NCI-H345 (cell line): Measurements from ENCODE around the gene MYL9.

Experiments used
- DNase-seq: peaks from one replicate; lab custom pipeline; 2025; lab: John Stamatoyannopoulos, UW

MYL9 gene

GRCh38 chr20:36582821-36583220 lies 41.5 kb downstream of the MYL9 start:
- no peak for DNase-seq

DNA sequence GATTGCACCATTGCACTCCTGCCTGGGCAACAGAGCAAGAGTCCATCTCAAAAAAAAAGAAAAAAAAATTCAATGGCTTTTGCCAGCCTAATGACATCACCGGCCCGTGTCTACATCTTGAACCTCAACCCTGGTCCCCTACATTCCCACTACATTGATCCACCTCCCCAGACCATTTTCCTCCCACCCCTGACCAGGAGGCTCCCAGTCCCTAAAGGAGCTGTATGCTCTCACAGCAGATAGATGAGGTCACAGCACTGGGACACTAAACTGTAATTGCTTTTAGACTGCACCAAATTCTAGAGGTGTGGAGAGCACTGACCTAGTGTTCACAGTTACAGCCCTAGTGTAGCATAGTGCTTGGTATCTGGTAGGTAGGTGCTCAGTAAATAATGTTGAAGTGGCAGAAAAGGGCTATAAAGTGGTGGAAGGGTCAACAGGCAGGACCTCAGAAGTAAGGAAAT lies 42.7 kb downstream of the MYL9 start:
- DNase-seq: no peak

DNA sequence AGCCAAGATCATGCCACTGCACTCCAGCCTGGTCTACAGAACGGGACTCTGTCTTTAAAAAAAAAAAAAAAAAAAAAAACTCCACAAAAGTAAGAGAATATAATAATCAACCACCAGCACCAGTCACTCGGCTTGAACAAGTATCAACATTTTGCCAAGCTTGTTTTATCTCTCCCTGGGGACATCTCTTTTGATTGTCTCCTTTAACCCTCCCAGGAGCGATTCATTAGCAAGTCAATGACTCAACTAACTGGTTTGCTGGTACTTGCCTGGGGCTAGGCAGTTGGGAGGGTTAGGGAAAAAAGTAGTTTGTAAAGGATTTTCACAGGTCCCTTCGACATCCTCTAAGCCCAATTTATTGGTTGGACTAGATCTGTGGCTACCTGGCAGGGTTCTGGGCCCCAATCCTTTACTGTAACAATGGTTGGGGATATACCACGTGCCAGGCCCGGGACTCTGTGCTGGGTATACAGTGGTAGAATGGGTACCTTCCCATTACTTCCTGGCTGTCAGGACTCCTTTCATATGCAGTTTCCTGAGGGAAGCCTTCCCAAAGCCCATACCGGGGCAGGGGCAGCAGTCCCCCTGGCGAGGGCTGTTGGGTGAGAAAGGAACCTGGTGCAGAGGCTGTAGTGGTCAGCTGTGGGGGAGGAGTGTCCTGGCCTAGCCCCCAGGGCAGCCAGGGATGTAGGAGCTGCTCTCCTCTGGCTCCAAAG lies 44.2 kb downstream of the MYL9 start:
- DNase-seq: peak; percentile 95

DNA sequence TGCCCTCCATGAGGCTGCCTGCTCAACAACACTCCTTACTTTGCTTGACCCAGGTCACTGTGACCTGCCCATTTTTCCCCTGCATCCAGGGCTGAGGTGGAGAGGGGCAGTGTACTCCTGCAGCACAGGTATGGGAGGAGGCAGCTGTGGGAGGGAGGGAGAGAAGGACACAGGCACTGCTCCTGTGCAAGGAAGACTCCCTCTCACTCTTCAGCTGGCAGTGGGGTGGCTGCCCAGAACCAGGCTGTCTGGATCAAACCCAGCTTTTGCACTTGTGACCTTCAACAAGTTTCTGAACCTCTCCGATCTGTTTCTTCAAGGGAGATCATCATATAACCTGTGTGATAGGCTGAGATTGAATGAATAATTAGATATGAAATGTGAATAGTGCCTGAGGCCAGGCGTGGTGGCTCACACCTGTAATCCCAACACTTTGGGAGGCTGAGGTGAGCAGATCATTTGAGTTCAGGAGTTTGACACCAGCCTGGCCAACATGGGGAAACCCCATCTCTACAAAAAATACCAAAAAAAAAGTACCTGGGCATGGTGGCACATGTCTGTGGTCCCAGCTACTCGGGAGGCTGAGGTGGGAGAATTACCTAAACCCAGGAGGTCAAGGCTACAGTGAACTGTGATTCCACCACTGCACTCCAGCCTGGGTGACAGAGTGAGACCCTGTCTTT lies 46.2 kb downstream of the MYL9 start:
- DNase-seq: no peak

DNA sequence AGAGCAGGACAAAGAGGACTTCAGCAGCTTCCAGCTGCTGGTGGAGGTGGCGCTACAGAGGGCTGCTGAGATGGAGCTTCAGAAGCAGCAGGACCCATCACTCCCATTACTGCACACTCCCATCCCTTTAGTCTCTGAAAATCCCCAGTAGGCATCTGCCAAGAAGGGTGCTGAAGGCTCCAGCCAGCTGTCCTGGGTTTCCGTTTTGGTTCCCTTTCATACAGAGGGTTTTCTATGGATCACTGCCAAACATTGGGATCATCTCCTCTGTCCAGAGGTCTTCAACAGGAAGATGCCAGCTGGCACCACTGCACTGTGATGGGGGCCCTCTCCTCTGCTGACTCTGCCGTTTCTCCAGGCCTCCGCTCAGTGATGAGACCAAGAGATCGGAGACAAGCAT lies 50.0 kb downstream of the MYL9 start:
- DNase-seq: no peak

DNA sequence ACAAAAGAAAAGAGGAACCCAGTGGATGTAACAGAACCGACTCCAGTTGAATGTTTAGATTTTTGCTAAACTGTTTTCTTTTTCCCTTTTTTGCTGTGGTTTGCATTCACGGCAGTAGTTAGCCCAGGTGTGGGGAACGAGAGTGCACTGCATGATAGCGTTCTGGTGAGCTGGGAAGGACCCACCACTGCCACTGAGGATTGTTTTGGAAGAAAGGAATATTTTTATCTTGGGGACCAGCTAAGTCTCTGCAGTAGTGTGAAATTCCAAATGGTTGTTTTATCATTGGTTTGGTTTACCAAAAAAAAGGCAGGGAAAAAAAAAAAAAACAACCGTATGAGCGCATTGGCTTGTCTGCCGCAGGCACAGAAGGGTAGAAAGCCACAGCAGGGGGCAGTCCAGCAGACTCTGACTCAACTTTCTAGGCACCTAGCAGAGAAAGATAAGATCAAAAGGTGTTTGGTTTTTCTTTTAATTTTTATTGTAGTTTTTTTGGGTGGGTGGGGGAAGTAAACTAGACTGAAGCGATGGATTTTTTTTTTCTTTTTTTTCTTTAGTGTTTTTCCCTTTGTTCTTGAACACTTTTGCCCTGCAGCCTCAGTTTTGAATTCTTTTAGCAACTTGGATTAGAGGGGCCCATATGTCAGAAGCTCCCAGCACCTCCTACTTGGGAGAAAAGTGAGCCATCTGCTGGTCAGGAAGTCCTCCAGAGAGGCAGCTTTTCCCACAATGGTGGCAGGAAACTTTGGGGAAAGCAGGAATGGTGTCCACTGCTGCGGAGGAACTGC lies 50.7 kb downstream of the MYL9 start:
- DNase-seq: peak; percentile 45

DNA sequence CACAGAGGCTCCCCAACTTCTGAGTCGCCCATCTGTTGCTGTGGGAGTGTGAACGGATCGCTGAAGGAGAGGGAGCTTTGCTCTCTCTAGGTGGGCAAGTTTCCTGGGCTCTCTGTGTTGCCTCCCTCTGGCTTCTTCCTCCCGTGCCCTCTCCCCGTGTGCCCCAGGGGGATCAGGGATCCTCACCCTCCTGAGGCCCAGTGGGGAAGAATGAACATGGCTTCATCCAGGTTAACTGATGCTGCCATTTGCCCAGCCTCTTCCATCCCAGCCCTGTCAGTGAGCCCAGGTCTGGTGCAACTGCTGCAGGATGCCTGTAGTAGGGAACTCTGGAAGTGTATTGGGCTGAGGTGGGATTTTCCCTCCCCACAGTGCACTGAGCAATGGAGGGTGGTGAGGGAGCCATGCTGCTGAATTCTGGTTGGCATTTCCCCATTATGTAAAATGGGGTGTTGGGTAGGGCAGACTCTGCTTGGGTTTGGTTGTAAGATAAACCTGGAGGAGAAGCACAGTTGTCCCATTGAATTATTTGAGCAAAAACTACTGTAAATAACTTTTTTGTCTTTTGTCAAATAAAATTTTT lies 52.1 kb downstream of the MYL9 start:
- DNase-seq: no peak

GRCh38 chr20:36599912-36600345 lies 58.6 kb downstream of the MYL9 start:
- DNase-seq: no peak
